AG10803 (cell line): ENCODE measurements around the gene ATP6V0E1.

Source experiments
- DNase-seq: peaks from one replicate; pipeline ENCODE4 v3.0.0; 2010; ENCODE audit warnings: low read depth
- H3K4me3 ChIP-seq: 2 replicates; pipeline ENCODE4 v1.5.1; 2011; ENCODE audit warnings: mild to moderate bottlenecking, low read length, control low read depth
- CTCF ChIP-seq: conservative IDR thresholded peaks from 2 replicates; pipeline ENCODE4 v1.5.1; 2011; ENCODE audit warnings: mild to moderate bottlenecking, low read length, control low read depth, inconsistent platforms

The ATP6V0E1 gene

GRCh38 chr5:172983542-172984243 is at the start of gene ATP6V0E1:
Gene ATP6V0E1, plus strand, starts transcription at chr5:172983771. Its CDS starts 90 bp downstream, at chr5:172983861.
- peak within 1 kb of the TSS; percentile 97 for H3K4me3 ChIP-seq
- TF ChIP-seq CTCF = no peak
- DNase-seq = peak; percentile 92

GRCh38 chr5:172935096-172935495 is 48.5 kb upstream of the ATP6V0E1 start:
- no peak for DNase-seq

DNA sequence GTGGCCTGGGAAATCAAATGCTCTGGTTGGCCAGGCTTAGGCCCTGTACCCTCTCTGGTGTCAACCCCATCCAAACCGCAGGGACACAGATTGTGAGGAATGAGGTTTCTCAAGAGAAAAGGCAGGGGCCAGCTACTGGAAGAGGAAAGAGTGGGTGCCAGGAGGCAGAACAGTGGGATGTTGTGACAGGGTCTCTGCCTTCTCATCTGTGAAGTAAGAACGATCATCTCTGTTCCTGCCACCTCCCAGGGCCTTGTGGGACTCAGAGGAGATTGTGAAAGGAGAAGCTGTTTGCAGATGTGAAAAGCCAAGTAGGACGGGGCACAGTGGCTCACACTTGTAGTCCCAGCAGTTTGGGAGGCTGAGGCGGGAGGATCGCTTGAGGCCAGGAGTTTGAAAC is 47.2 kb upstream of the ATP6V0E1 start:
- no peak overlapping the region for H3K4me3 ChIP-seq
- no peak for DNase-seq
- no peak for TF ChIP-seq CTCF

More at GRCh38 chr5:172935096-172935495, 48.5 kb upstream of the ATP6V0E1 start:
- no peak overlapping the region for H3K4me3 ChIP-seq
- no peak for TF ChIP-seq CTCF

- TF ChIP-seq CTCF = peak; percentile 38
- DNase-seq = peak; percentile 47
- no peak overlapping the region for H3K4me3 ChIP-seq
Measured at GRCh38 chr5:172939071-172939470, 44.5 kb upstream of the ATP6V0E1 start.

- TF ChIP-seq CTCF = no peak
- no peak for DNase-seq
- H3K4me3 ChIP-seq = no peak overlapping the region
Measured at GRCh38 chr5:172939611-172940267, 43.8 kb upstream of the ATP6V0E1 start.

- TF ChIP-seq CTCF = no peak
- DNase-seq = no peak
Measured at GRCh38 chr5:172940268-172941066, 43.1 kb upstream of the ATP6V0E1 start.

More at GRCh38 chr5:172940268-172941066, 43.1 kb upstream of the ATP6V0E1 start:
- H3K4me3 ChIP-seq = no peak overlapping the region
